Neural progenitor cell (in vitro differentiated cells): Measurements from ENCODE around the gene IFITM10. TPM values are rescaled to one million over a fixed set of nuclear protein-coding genes. Genes with fewer than 3 reads are reported as not detected.
A peak's percentile ranks its signal among the peaks of the same experiment; 100 is the strongest.

Source experiments
- DNase-seq: peaks from one replicate; pipeline ENCODE4 v3.0.0-alpha.2; 2016; ENCODE audit warnings: low spot score
- H2AFZ ChIP-seq: fragments of 200-600 bp; sonication (generic); replicated peaks from 2 replicates; pipeline ENCODE4 v1.6.1; 2016; ENCODE audit warnings: antibody characterized with exemption
- H3F3A ChIP-seq: fragments of 200-600 bp; sonication (generic); 2 replicates; pipeline ENCODE4 v1.6.1; 2016; ENCODE audit warnings: antibody characterized with exemption, low read depth
- H3K27ac ChIP-seq: fragments of 200-600 bp; sonication (generic); 2 replicates; pipeline ENCODE4 v1.5.1; 2016; ENCODE audit warnings: mild to moderate bottlenecking
- H3K27me3 ChIP-seq: fragments of 200-600 bp; sonication (generic); 2 replicates; pipeline ENCODE4 v1.6.1; 2016; ENCODE audit warnings: mild to moderate bottlenecking, moderate library complexity
- H3K36me3 ChIP-seq: fragments of 200-600 bp; sonication (generic); 2 replicates; pipeline ENCODE4 v1.5.1; 2016
- H3K4me1 ChIP-seq: fragments of 200-600 bp; sonication (generic); 2 replicates; pipeline ENCODE4 v1.6.1; 2016; ENCODE audit warnings: mixed run types
- H3K4me2 ChIP-seq: fragments of 200-600 bp; sonication (generic); 2 replicates; pipeline ENCODE4 v1.6.1; 2016
- H3K4me3 ChIP-seq: fragments of 200-600 bp; sonication (generic); 2 replicates; pipeline ENCODE4 v1.5.1; 2016
- H3K79me2 ChIP-seq: fragments of 200-600 bp; sonication (generic); 2 replicates; pipeline ENCODE4 v1.6.1; 2016; ENCODE audit warnings: low read depth
- H3K9ac ChIP-seq: fragments of 200-600 bp; sonication (generic); 2 replicates; pipeline ENCODE4 v1.6.1; 2016
- H3K9me3 ChIP-seq: fragments of 200-600 bp; sonication (generic); 2 replicates; pipeline ENCODE4 v1.5.1; 2016; ENCODE audit warnings: low read depth
- H4K20me1 ChIP-seq: fragments of 200-600 bp; sonication (generic); 2 replicates; pipeline ENCODE4 v1.6.1; 2016; ENCODE audit warnings: low read depth
- H3K27ac Mint-ChIP-seq: 3 replicates; pipeline ENCODE4 v1.8.0; 2021; ENCODE audit warnings: mixed read lengths
- H3K27me3 Mint-ChIP-seq: 2 replicates; pipeline ENCODE4 v1.8.0; 2022; ENCODE audit warnings: low read depth, mild to moderate bottlenecking, inconsistent platforms, moderate library complexity, mixed read lengths; ENCODE audit not compliant: insufficient read depth
- H3K36me3 Mint-ChIP-seq: 3 replicates; pipeline ENCODE4 v1.8.0; 2021; ENCODE audit warnings: mixed read lengths
- H3K4me1 Mint-ChIP-seq: 3 replicates; pipeline ENCODE4 v1.8.0; 2021; ENCODE audit warnings: mixed read lengths
- H3K4me3 Mint-ChIP-seq: 3 replicates; pipeline ENCODE4 v1.8.0; 2021; ENCODE audit warnings: mild to moderate bottlenecking, moderate library complexity, mixed read lengths
- H3K9me3 Mint-ChIP-seq: 3 replicates; pipeline ENCODE4 v1.8.0; 2020; ENCODE audit warnings: mixed read lengths
- CTCF ChIP-seq: fragments of 200-600 bp; sonication (generic); IDR thresholded peaks from 2 replicates; pipeline ENCODE4 v1.5.1; 2017; ENCODE audit warnings: antibody characterized with exemption, mild to moderate bottlenecking
- EZH2 ChIP-seq: fragments of 200-600 bp; sonication (generic); IDR thresholded peaks from 2 replicates; pipeline ENCODE4 v1.6.1; 2017; ENCODE audit warnings: antibody characterized with exemption, mild to moderate bottlenecking, moderate library complexity
- EZH2phosphoT487 ChIP-seq: fragments of 200-600 bp; sonication (generic); IDR thresholded peaks from 2 replicates; pipeline ENCODE4 v1.6.1; 2017; ENCODE audit warnings: antibody characterized with exemption
- total RNA-seq: library from RNA; depleted of rRNA; stranded (reverse); fragments of >200 nt; gene quantifications from 2 replicates; pipeline ENCODE4 v1.2.3, GENCODE V29; 2015; ENCODE audit warnings: low replicate concordance

Gene IFITM10
- total RNA-seq, 1 donor from 2014 or later: not detected

- Mint-ChIP-seq H3K4me1 (peaks cover 15% of the 10 kb centered on the region), H3K9me3 (no peaks in the 10 kb centered on the region), H3K27me3 (peaks cover 3% of the 10 kb centered on the region), H3K36me3 (no peaks in the 10 kb centered on the region), H3K27ac (no peak overlapping the region), H3K4me3 (no peak overlapping the region)
- no peak overlapping the region for H3K27ac ChIP-seq
- no peaks in the 10 kb centered on the region for H3K9me3 ChIP-seq
- no peak overlapping the region for H3K9ac ChIP-seq
- H3F3A ChIP-seq: peaks cover 5% of the 10 kb centered on the region
- no peak for DNase-seq
- no peak overlapping the region for H3K4me3 ChIP-seq
- H4K20me1 ChIP-seq: no peaks in the 10 kb centered on the region
- no peaks in the 10 kb centered on the region for H3K27me3 ChIP-seq
- no peak overlapping the region for H3K4me2 ChIP-seq
- no peak overlapping the region for H2AFZ ChIP-seq
- peaks cover 13% of the 10 kb centered on the region for H3K79me2 ChIP-seq
- no peak for TF ChIP-seq CTCF
- no peak for TF ChIP-seq EZH2phosphoT487
- TF ChIP-seq EZH2: no peak
- H3K4me1 ChIP-seq: no peaks in the 10 kb centered on the region
- H3K36me3 ChIP-seq: no peaks in the 10 kb centered on the region
These were observed 16.5 kb upstream of the IFITM10 start for GRCh38 chr11:1766719-1767398.

GRCh38 chr11:1765871-1766718 is 15.7 kb upstream of the IFITM10 start:
- H3K27me3 Mint-ChIP-seq: peaks cover 2% of the 10 kb centered on the region
- Histone ChIP-seq H3K9me3 (no peaks in the 10 kb centered on the region), H3K9ac (no peak overlapping the region), H3K27me3 (no peaks in the 10 kb centered on the region), H2AFZ (no peak overlapping the region), H3F3A (no peaks in the 10 kb centered on the region), H4K20me1 (no peaks in the 10 kb centered on the region), H3K79me2 (peaks cover 13% of the 10 kb centered on the region), H3K4me2 (no peak overlapping the region), H3K4me3 (no peak overlapping the region), H3K4me1 (no peaks in the 10 kb centered on the region), H3K27ac (no peak overlapping the region), H3K36me3 (no peaks in the 10 kb centered on the region)
- no peak overlapping the region for H3K4me3 Mint-ChIP-seq
- H3K4me1 Mint-ChIP-seq: peaks cover 11% of the 10 kb centered on the region
- H3K36me3 Mint-ChIP-seq: no peaks in the 10 kb centered on the region
- H3K27ac Mint-ChIP-seq: no peak overlapping the region
- TF ChIP-seq CTCF (peak; percentile 42), EZH2 (no peak)
- no peaks in the 10 kb centered on the region for H3K9me3 Mint-ChIP-seq
- peak; percentile 45 for DNase-seq

- no peaks in the 10 kb centered on the region for H4K20me1 ChIP-seq
- TF ChIP-seq CTCF: peak; percentile 13
- TF ChIP-seq EZH2phosphoT487: no peak
- H3K27ac Mint-ChIP-seq: peak within 1 kb of the TSS; percentile 97
- H3K36me3 ChIP-seq: no peaks in the 10 kb centered on the region
- H3K9me3 Mint-ChIP-seq: no peaks in the 10 kb centered on the region
- peak within 1 kb of the TSS; percentile 96 for H3K4me3 Mint-ChIP-seq
- peak within 1 kb of the TSS; percentile 89 for H3K9ac ChIP-seq
- H3K27me3 ChIP-seq: no peaks in the 10 kb centered on the region
- peaks cover 2% of the 10 kb centered on the region for H3K27me3 Mint-ChIP-seq
- H3K79me2 ChIP-seq: peaks cover 13% of the 10 kb centered on the region
- peak within 1 kb of the TSS; percentile 100 for H3K4me2 ChIP-seq
- DNase-seq: peak; percentile 93
- H3K4me3 ChIP-seq: peak within 1 kb of the TSS; percentile 99
- H3K4me1 ChIP-seq: no peaks in the 10 kb centered on the region
- H3F3A ChIP-seq: no peaks in the 10 kb centered on the region
- peak within 1 kb of the TSS; percentile 69 for H2AFZ ChIP-seq
- no peak within 1 kb of the TSS for H3K27ac ChIP-seq
- no peaks in the 10 kb centered on the region for H3K9me3 ChIP-seq
- no peaks in the 10 kb centered on the region for H3K36me3 Mint-ChIP-seq
- H3K4me1 Mint-ChIP-seq: peaks cover 11% of the 10 kb centered on the region
These were observed 13.6 kb upstream of the IFITM10 start, which contains the start of gene CTSD for GRCh38 chr11:1763796-1764661. TSS of gene CTSD (minus strand) at chr11:1763927. CDS start at chr11:1763859, 68 bp downstream.
